Measurements from ENCODE around the gene SP140L.

DNA sequence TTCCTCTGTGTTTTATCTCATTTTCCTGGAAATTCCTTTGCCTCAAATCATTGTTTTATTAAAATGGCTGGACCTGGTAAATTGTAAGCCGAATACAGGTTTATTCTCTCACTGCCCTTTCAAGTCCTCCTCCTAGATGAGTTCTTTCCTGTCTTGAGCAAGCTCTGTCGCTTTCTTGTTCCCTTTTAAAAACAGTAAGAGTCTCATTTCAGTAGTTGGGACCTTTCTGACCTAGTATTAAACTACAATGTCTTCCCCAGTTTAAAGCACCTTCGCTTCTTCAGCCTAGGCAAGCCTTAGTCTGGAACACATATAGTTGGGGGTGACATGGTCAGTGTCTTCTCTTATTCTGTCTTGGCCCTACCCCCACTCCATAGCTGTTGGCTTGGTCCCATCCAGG is 40.9 kb upstream of the SP140L start:
- TF ChIP-seq, protein P1, sequence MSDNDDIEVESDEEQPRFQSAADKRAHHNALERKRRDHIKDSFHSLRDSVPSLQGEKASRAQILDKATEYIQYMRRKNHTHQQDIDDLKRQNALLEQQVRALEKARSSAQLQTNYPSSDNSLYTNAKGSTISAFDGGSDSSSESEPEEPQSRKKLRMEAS (IDR thresholded peaks at IDR 0.05), result no peak
- TF ChIP-seq EP300 (IDR thresholded peaks at IDR 0.05; ENCODE audit: borderline replicate concordance), result no peak
- TF ChIP-seq, protein P2, sequence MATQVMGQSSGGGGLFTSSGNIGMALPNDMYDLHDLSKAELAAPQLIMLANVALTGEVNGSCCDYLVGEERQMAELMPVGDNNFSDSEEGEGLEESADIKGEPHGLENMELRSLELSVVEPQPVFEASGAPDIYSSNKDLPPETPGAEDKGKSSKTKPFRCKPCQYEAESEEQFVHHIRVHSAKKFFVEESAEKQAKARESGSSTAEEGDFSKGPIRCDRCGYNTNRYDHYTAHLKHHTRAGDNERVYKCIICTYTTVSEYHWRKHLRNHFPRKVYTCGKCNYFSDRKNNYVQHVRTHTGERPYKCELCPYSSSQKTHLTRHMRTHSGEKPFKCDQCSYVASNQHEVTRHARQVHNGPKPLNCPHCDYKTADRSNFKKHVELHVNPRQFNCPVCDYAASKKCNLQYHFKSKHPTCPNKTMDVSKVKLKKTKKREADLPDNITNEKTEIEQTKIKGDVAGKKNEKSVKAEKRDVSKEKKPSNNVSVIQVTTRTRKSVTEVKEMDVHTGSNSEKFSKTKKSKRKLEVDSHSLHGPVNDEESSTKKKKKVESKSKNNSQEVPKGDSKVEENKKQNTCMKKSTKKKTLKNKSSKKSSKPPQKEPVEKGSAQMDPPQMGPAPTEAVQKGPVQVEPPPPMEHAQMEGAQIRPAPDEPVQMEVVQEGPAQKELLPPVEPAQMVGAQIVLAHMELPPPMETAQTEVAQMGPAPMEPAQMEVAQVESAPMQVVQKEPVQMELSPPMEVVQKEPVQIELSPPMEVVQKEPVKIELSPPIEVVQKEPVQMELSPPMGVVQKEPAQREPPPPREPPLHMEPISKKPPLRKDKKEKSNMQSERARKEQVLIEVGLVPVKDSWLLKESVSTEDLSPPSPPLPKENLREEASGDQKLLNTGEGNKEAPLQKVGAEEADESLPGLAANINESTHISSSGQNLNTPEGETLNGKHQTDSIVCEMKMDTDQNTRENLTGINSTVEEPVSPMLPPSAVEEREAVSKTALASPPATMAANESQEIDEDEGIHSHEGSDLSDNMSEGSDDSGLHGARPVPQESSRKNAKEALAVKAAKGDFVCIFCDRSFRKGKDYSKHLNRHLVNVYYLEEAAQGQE (IDR thresholded peaks at IDR 0.05; ENCODE audit: low read depth), result no peak
- no peak for TF ChIP-seq CEBPB (IDR thresholded peaks at IDR 0.05)
- TF ChIP-seq ZBTB7A (IDR thresholded peaks at IDR 0.05; ENCODE audit: low read depth), result no peak
- no peak for TF ChIP-seq TAF1 (IDR thresholded peaks at IDR 0.05; ENCODE audit: low read depth)
- TF ChIP-seq RAD21 (IDR thresholded peaks at IDR 0.05; ENCODE audit: low read depth), result no peak
